Measurements from ENCODE around the gene NTN1.

NTN1 gene

DNA sequence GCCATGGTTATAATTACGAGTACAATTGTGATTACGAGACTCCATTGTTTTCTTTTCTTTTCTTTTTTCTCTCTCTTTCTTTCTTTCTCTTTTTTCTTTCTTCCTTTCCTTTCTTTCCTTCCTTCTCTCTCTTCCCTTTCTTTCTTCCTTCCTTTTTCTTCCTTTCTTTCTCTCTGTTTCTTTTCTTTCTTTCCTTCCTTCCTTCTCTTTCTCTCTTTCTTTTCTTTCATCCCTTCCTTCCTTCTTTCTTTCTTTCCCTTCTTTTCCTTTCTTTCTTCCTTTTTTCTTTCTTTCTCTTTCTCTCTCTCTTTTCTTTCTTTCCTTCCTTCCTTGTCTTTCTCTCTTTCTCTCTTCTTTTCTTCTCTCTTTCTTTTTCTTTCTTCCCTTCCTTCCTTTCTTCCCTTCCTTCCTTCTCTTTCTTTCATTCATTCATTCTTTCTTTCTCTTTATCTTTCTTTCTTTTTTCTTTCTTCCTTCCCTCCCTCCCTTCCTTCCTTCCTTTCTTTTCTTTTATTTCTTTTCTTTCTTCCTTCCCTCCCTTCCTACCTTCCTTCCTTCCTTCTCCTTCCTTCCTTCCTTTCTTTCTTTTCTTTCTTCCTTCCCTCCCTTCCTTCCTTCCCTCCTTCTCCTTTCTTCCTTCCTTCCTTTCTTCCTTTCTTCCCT lies 14.1 kb upstream of the NTN1 start:
- no peak for DNase-seq

DNA sequence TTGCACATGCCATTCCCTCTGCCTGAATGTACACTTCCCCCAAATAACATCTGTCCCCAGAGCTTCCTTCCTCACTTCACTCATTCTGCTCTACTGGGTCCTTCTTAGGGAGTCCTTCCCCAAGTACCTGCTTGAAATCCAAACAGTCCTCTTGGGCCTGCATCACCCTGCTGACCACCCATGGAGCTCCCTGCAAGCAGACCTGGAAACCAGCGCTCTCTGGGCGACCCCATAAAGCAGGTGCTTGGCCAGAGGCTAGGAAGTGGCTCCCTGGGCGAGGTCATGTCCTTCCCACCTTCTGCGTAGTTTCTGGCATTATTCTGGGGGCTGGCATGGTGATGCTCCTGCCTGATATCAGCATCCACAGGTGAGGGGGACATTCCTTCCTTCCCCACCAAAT lies 12.2 kb upstream of the NTN1 start:
- no peak for DNase-seq

DNA sequence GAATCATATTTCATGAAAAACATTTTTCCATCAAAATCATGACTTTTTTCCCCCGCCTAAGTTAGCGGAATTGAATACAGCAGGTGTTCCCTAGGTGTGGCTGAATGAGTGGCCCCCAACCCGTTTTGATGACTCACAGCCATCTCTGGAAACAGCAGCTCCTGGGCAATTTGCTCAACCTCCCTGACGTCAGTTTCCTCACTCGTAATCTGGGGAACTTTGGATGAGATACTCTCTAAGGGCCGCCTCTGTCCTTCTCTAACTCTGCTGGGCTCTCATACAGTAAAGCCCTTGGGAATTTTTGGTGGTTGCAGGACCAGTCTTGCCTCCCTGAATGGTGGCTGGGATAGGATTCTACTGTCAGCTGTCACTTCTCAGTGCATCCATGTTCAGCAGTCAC lies 11.6 kb upstream of the NTN1 start:
- DNase-seq: no peak

DNA sequence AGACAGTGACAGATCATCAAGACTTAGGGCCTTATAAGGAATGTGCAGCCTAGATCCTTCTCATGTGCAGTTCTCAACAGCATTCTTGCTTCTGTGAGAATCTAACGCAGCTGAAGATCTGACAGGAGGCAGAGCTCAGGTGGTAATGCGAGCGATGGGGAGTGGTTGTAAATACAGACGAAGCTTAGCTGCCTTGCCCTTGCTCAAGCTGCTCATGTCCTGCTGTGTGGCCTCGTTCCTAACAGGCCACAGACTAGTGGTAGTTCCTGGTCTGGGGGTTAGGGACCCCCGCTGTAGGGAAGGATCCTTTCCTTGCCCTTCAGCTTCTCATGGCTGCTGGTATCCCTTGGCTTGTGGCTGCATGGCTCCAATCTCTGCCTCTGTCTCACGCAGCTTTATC lies 10.3 kb upstream of the NTN1 start:
- no peak for DNase-seq

DNA sequence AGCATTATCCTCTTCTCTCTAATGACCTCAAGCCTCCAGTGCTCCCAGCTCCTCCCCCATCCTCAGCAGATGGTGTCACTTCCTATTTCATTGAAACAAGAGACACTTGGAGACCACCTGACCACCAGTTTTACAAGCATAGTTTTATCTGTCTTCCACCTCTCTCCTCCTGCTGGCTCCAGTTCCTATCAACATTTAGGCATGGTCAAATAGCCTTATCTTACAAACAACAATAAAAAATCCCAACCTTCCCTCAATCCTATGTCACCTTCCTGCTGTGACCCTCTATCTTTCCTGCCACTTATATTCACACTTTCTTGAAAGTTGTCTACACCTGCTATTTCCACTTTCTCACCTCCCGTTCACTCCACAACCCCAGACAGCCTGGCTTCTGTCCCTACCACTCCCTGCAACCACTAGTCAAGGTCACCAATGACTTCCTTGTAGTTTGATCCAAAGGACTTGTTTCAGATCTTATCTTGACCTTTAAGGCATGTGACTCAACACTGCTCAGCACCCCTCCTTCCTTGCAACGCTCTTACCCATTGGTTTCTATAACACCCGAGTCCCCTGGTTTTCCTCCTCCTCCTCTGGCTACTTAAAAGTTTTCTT lies 4.3 kb upstream of the NTN1 start:
- no peak for DNase-seq

DNA sequence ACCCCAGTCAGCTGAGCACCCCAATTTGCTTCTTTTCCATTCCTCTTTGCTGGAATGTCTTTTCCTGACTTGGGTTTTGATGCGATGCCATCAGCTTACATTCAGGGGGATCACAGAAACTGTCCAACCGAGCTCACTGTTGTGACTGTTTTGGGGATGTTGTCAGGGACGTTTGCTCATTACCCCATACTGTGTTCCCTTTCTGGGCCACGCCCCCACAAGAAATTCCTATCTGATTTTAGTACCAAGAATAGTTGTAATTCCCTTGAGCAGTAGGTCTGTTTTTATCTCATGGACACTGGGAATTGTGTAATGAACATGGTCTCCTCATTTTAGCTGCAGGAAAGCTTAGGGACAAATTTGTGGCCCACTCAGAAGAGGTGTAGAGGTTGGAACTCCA lies 2.6 kb upstream of the NTN1 start:
- no peak for DNase-seq

DNA sequence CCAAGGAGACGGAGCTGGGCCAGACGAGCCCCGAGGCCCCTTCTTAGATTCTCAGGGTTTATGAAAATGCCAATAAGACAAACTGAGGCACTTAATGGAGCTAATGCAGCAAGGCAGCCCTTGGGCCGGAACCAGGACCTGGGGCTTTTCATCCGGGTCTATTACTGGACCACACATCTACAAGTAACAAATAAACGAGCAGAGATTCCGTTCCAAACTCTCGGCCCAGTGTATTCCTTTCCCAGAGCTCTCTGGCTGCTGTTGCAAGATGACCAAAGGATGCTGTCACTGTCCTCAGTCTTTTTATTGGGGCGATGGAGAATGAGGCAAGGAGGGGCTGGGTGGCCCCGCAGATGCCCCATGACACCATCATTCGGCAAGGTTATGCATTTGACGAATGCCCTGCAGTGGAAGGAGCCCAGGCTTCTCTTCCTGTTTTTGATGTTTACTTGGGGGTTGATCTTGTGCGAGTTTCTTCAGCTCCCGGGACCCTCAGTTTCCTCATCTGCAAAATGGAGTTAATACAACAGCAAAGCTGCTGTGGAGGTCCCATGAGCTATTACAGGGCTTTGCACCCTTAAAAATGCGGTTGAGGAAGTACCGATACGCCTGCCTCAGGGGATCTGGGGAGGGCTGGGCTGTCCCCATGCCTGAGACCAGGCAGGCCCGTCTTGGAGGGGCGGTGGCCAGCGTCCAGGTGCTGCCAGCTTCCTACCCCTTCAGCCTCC lies 1.1 kb upstream of the NTN1 start:
- no peak for DNase-seq

DNA sequence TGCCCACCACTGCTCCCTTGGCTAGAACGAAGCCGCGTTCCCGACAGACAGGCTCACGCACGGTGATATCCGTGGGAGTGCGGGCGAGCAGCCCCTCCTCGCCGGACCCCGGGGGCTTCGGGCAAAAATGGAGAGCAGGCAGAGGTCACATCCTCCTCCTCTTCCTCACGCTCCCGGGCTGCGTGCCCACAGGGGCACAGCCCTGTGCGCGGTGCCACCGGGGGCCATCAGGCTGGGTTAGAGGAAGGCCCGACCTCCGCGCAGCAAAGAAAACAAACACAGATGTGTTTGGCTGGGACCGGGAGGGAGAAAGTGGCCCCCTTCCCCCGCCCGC lies 519 bp upstream of the NTN1 start:
- no peak for DNase-seq

DNA sequence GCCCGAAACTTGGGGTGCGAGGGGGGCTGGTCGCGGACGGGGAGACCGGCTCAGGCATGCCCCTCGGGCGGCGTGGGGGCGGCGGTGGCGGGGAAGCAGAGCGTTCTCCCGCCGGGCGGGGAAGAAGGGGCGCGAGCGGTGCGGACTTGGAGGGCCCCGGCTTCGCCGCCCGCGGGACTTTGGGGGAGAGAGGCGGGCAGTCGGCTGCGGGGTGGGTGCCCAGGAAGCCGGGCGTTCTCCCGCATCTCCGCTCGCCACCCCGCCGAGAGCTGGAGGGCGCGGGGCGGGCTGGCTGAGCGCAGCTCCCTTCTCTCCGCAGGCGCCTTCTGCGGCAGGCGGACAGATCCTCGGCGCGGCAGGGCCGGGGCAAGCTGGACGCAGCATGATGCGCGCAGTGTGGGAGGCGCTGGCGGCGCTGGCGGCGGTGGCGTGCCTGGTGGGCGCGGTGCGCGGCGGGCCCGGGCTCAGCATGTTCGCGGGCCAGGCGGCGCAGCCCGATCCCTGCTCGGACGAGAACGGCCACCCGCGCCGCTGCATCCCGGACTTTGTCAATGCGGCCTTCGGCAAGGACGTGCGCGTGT lies 772 bp downstream of the NTN1 start:
- DNase-seq: no peak

DNA sequence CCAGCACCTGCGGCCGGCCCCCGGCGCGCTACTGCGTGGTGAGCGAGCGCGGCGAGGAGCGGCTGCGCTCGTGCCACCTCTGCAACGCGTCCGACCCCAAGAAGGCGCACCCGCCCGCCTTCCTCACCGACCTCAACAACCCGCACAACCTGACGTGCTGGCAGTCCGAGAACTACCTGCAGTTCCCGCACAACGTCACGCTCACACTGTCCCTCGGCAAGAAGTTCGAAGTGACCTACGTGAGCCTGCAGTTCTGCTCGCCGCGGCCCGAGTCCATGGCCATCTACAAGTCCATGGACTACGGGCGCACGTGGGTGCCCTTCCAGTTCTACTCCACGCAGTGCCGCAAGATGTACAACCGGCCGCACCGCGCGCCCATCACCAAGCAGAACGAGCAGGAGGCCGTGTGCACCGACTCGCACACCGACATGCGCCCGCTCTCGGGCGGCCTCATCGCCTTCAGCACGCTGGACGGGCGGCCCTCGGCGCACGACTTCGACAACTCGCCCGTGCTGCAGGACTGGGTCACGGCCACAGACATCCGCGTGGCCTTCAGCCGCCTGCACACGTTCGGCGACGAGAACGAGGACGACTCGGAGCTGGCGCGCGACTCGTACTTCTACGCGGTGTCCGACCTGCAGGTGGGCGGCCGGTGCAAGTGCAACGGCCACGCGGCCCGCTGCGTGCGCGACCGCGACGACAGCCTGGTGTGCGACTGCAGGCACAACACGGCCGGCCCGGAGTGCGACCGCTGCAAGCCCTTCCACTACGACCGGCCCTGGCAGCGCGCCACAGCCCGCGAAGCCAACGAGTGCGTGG lies 1.5 kb downstream of the NTN1 start:
- DNase-seq: no peak

DNA sequence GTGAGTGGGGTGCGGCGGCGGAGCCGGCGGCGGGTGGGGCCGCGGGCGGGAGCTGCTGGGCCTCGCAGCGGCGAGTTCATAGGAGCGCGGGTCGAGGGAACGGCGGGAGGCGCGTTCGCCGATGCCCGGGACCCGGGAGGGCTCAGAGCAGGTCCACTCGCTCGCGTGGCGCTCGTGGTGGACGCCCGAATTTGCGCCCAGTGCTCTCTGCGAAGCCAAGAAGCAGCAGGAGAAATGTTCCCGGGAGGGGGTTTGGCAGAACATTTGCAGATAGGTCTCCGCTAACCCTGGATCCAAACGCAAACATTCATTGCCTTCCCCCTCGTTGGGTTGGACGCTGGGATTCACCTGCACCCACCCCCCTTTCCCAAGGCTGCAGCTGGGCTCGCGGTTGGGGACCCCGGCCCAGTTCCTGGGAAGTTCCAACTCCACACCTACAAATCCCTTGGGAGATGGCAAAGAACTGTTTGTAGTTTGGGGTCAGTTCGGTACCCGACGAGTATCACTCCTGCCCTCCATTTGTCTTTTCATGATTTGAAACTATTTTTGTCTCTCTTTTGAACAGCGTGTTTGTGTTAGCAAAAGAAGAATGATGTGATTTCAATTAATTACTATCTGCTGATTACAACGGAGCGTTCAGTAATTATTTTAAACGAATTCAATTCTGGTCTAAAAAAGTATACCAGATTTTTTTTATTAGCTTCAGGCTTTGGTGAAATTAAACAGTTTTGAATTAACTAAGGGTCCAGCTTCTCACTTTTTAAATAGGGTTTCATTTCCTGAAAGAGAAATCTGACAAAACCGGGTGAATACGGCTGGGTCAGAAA lies 2.3 kb downstream of the NTN1 start:
- no peak for DNase-seq

DNA sequence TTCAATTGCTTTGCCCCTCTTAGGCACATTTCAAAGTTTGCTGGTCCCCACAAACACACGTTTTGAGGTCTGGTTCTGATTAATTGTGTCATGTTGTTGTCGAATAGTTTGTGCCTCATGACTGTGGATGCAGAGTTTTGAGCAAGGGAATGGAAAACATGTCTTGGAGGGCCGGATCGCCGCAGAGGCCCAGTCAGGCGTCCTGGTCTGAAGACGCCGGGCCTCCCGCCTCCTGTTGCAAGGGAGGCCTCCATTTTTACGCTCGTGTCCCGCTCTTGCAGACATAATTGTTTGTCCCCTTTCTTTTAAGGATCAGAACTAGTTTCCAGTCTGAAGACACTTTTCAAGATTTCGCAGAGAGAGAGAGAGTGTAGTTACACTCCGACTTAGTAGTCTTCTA lies 3.2 kb downstream of the NTN1 start:
- no peak for DNase-seq

DNA sequence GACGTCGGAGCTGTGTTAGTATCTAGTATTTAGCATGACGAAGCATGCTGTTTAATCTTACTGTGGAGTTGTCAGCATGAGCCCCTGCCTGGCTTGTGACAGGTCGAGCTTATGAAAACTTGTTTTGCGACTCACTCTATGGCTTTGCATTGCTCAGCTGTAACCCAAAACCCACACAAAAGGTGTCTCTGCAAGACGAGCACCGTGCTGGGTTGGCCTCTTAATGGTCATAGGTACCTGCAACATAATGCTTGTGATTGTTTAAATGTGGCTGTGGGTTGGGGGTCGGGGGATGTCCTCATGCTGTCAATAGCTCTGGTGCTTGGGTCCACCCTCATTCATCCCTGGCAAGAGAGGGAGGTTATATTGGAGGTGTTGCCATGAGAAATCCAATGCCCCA lies 5.4 kb downstream of the NTN1 start:
- no peak for DNase-seq

DNA sequence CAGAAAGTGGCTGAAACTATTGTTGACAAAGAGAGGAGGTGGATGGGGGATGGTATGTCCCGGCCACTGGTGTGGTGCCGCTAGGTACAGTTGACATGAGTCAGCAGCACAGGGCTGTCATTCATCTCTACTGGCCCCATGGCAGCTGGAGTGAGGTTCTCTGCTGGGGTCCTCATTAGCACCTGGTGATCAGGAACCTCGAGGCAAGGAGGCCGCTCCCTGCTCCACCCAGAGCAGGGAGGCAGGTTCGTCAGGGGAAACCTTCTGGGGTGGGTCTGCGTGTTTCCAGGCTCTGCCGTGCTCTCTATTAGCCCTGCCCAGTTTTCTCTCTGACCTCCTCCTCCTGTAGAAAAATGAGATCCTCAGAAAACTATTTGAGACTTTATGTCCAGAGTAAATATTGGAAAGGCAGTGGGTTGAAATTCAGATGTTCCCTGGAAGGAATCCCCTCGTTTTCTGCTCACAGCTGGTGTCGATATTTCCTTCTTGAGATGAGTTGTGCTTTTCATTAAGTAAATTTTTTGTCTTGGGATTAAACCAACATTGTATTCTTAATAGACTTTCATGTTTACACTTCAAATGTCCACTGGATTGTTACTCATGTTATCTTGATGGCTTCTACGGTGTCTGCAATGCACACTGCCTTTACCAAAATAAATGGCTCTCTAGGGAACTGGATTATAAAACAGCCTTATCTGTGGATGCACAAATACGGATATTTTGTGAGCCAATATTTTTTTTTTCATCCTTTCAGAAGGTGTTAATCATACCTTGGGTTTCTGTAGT lies 7.1 kb downstream of the NTN1 start:
- no peak for DNase-seq

DNA sequence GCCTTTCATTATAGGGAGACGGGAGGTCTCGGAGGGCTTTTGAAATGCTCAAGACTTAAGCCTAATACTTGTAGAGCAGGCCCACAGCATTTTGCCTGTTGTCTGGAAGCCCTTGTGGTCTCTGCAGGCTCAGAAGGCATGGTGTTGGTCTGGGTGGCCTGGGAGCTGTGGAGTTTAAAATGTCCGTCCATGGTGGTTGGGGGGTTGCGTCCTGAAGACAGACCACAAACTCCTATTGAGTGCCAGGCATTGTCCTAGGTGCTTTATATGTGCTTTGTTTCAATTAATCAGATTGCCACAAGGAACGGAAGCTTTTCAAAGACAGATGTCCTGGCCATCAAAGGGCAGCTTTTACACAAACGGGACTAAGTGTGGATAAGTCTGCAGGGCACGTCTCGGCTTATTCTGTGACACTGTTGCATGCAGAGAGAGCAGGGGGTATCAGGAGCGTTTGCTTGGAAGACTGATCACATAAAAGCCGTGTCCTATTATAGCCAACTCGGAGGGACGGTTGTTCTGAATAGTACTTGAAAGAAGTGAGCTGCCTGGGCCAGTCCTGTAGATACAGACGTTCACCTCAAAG lies 7.8 kb downstream of the NTN1 start:
- no peak for DNase-seq

DNA sequence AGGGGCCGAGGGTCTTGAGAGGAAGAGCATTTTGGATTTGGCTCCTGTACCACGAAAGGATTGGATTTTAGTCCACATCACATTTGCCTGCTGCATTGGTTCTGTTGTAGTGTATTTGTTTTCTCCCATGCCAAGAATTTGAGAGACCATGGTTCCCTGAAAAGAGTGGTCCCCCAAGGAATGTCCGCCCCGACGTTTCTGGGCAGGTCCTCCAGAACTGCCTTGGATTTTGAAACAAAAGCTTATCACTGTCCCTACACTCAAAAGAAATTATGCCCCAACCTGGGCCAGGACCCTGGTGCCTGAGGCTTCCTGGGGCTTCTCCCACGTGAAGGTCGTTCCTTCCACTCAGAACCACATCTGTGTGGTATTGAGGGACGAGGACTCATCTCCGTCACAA lies 10.8 kb downstream of the NTN1 start:
- no peak for DNase-seq

DNA sequence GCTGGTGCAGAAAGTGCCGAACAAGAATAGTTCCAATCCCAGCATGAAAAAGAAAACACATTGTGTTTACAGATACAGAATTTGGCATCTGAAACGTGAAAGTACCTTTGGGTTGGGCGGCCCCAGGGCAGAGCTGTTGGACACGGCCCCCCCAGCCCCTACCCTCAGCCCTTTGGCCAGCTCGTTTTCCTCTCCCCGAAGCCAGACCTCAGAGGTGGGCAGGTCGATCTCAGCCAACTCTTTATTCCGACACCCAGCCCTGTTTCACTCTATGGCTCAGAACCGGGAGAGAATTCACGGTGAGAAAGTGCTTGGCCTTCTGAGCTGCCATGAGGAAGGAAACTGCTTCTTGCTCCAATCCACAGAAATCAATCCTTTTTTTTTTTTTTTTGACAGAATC lies 11.3 kb downstream of the NTN1 start:
- no peak for DNase-seq

DNA sequence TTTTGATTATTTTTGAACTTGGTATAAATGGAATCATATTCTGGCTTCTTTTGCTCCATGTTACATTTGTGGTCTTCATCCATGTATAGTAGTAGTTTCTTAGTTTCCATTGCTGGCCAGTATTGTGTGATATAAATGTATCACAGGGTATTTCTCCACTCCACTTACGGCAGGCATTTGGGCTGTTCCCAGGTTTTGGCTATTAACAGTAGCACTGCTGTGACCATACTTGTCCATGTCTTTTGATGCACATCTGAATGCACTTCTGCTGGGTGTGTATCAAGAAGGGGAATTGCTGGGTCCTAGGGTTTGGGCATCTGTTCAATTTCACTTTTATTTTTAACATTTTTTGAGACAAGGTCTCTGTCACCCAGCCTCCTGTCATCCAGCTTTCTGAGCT lies 13.9 kb downstream of the NTN1 start:
- no peak for DNase-seq

DNA sequence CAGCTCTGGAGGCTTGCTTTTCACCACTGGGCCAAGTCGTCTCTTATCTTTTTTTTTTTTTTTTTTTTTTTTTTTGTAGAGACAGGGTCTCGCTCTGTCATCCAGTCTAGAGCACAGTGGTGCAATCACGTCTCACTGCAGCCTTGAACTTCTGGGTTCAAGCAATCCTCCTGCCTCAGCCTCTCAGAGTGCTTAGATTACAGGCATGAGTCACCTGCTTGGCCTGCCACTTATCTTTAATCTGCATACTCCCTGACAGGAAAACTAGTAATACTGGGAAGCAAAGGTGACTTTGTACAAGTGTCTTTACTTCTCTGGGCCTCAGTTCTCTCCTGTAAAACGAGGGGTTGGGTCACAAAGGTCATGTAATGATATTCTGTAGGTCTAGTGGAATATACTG lies 15.0 kb downstream of the NTN1 start:
- no peak for DNase-seq

DNA sequence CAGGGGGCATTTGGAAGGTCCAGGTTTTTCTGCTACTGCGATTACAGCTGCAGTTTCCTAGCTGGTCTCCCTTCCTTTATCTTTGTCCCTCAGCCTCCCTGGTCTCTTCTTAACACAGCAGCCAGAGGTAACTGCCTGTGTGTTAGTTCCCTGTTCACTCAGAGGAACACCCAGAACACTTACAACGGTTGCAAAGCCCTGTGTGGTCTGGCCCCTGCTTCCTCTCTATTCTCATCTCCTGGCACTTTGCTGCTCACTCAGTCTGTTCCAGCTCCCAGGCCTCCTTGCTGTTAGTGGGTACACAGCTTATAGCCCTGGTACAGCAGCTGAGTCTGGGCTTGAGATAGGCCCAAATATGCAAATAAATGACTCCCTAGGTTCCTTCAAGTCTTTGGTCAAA lies 16.4 kb downstream of the NTN1 start:
- no peak for DNase-seq

DNA sequence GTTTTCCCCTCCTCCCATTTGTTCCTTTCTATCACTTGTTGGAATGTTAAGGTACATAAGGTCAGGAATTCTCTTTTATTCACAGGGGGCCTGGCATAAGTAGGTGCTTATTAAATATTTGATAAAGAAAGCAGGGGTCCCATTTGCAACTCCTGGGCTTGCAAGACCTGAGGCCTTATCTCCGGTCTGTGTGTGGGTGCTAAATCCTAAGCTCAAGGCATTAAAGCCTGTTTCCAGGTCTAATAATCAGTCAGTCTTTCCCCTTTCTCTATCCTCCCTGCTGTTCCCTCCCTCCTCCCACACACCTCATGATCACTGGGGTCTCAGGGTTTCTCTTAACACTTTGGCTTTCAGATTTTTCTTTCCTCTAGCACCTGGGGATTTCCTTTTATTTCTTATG lies 17.1 kb downstream of the NTN1 start:
- no peak for DNase-seq
